Transverse colon (tissue), 4 donors: ENCODE measurements around the gene ESYT2. TPM values are rescaled to one million over a fixed set of nuclear protein-coding genes. Genes with fewer than 3 reads are reported as not detected.

Experiments used
- DNase-seq: peaks from one replicate; pipeline ENCODE4 v3.0.0-alpha.2; 2019
- H3K27ac ChIP-seq, 4 donors: fragments of 200-600 bp; sonication (generic); 2 replicates each; pipeline ENCODE4 v1.5.1; 2016 to 2018; ENCODE audit warnings: inconsistent platforms in 4 of 4
- H3K27me3 ChIP-seq: fragments of 200-600 bp; sonication (generic); 2 replicates; pipeline ENCODE4 v1.5.1; 2017; ENCODE audit warnings: inconsistent platforms
- H3K36me3 ChIP-seq, 4 donors: fragments of 200-600 bp; sonication (generic); 2 replicates each; pipeline ENCODE4 v1.5.1; 2017 to 2019; ENCODE audit warnings: inconsistent platforms in 4 of 4
- H3K4me1 ChIP-seq, 4 donors: fragments of 200-600 bp; sonication (generic); 2 replicates each; pipeline ENCODE4 v1.5.1; 2017 to 2020; ENCODE audit warnings: inconsistent platforms in 4 of 4
- H3K4me3 ChIP-seq, 4 donors: fragments of 200-600 bp; sonication (generic); 1 replicate in 1 of 4; 2 replicates in 3 of 4; pipeline versions ENCODE4 v1.5.1 to v1.6.1; 2017 to 2019; ENCODE audit warnings: inconsistent platforms in 4 of 4
- H3K9me3 ChIP-seq, 2 donors: fragments of 200-600 bp; sonication (generic); 2 replicates each; pipeline ENCODE4 v1.5.1; 2017 to 2019; ENCODE audit warnings: inconsistent platforms in 2 of 2
- CTCF ChIP-seq, 5 experiments: fragments of 200-600 bp in 3 of 5; fragments of 450-650 bp in 2 of 5; sonication (generic) in 3 of 5; IDR thresholded peaks; 1 replicate in 2 of 5; 2 replicates in 3 of 5; pipeline ENCODE4 v1.5.1; 2016 to 2017; ENCODE audit warnings: antibody characterized with exemption in 5 of 5, inconsistent platforms in 3 of 5, mild to moderate bottlenecking in 2 of 5, moderate library complexity in 1 of 5
- EP300 ChIP-seq: sonication (generic); formaldehyde crosslinking; IDR thresholded peaks from one replicate; pipeline ENCODE4 v1.6.1; 2017; ENCODE audit warnings: antibody characterized with exemption, low read depth
- POLR2A ChIP-seq: fragments of 450-650 bp; IDR thresholded peaks from one replicate; pipeline ENCODE4 v1.6.1; 2016; ENCODE audit warnings: antibody characterized with exemption, mild to moderate bottlenecking, moderate library complexity
- POLR2AphosphoS5 ChIP-seq, 3 donors: sonication (generic); formaldehyde crosslinking; IDR thresholded peaks; one replicate each; pipeline ENCODE4 v1.6.1; 2016; ENCODE audit warnings: antibody characterized with exemption in 3 of 3
- WGBS, 2 donors: methylation state at CpG; one replicate each; pipeline ENCODE4 v1.1.5; 2018; ENCODE audit warnings: low coverage in 1 of 2; 5-methylcytosine and 5-hydroxymethylcytosine counted together
- in situ Hi-C, 4 donors: fragments of 200-750 bp; cut with MboI; loops; one replicate each; pipeline versions ENCODE4 v1.15.0 to v1.15.1; 2017; ENCODE audit warnings: low sequenced_read_pairs in 3 of 4, low pct_ligation_motif_present in 1 of 4, low pct_unique_long_range_greater_than_20kb in 1 of 4
- intact Hi-C: fragments of 100-400 bp; cut with DNase I; formaldehyde crosslinking; loops from one replicate; pipeline ENCODE4 v1.15.1; 2023; ENCODE audit warnings: low total_unique reads
- total RNA-seq, 4 donors: library from RNA; depleted of rRNA; stranded (reverse); fragments of >200 nt; gene quantifications; one replicate each; pipeline ENCODE4 v1.1.0, GENCODE V29; 2016

ESYT2 gene
- total RNA-seq, 4 donors from 2014 or later = 78.6 to 113 (median 87.3) TPM

GRCh38 chr7:158740657-158741293, 88.5 kb downstream of the ESYT2 start:
- 62 to 85% methylated on average over 5 to 16 of the region's 16 CpGs for WGBS, 2 donors
- TF ChIP-seq POLR2A (no peak), POLR2AphosphoS5 (IDR thresholded peaks at IDR 0.05) (peak in 1 of 3 donors; percentile 32)
- in situ Hi-C loops = no loop called here
- peaks cover 0 to 61% (median 25%) of the 10 kb centered on the region in 4 donors for H3K36me3 ChIP-seq
- no peaks in the 10 kb centered on the region for H3K9me3 ChIP-seq
- no peaks in the 10 kb centered on the region for H3K27me3 ChIP-seq
- H3K27ac ChIP-seq = peak overlapping the region; percentile 45 to 63 (median 47)
- no peak overlapping the region for H3K4me3 ChIP-seq
- peaks cover 0 to 12% (median 6%) of the 10 kb centered on the region in 4 donors for H3K4me1 ChIP-seq
- DNase-seq = no peak
- intact Hi-C loops = no loop called here

- TF ChIP-seq POLR2A (no peak), EP300 (no peak), CTCF (IDR thresholded peaks at IDR 0.05) (no peak), POLR2AphosphoS5 (IDR thresholded peaks at IDR 0.05) (no peak)
- in situ Hi-C loops (no loop called here), intact Hi-C loops (no loop called here)
- Histone ChIP-seq H3K36me3 (peaks cover 0 to 55% (median 26%) of the 10 kb centered on the region in 4 donors), H3K4me3 (no peak overlapping the region), H3K27ac (peak overlapping the region; percentile 18 to 63 (median 34)), H3K9me3 (no peaks in the 10 kb centered on the region), H3K4me1 (peaks cover 0 to 12% (median 6%) of the 10 kb centered on the region in 4 donors), H3K27me3 (no peaks in the 10 kb centered on the region)
- DNase-seq = peak; percentile 17
- 63 to 67% methylated on average over 1 to 15 of the region's 15 CpGs for WGBS, 2 donors
Measured at GRCh38 chr7:158740013-158740656, 89.2 kb downstream of the ESYT2 start.

GRCh38 chr7:158738841-158739240, 90.5 kb downstream of the ESYT2 start:
- Histone ChIP-seq H3K4me1 (peaks cover 0 to 12% (median 6%) of the 10 kb centered on the region in 4 donors), H3K27me3 (no peaks in the 10 kb centered on the region), H3K27ac (no peak overlapping the region), H3K4me3 (no peak overlapping the region), H3K9me3 (no peaks in the 10 kb centered on the region), H3K36me3 (peaks cover 0 to 63% (median 31%) of the 10 kb centered on the region in 4 donors)
- TF ChIP-seq CTCF (IDR thresholded peaks at IDR 0.05) = no peak
- no peak for TF ChIP-seq EP300
- TF ChIP-seq POLR2A = no peak
- no peak for TF ChIP-seq POLR2AphosphoS5 (IDR thresholded peaks at IDR 0.05)
- intact Hi-C loops (no loop called here), in situ Hi-C loops (no loop called here)
- DNase-seq = no peak
- WGBS, 2 donors = 88 to 94% methylated on average over 7 to 15 of the region's 15 CpGs

GRCh38 chr7:158737064-158737695, 92.1 kb downstream of the ESYT2 start:
- peaks cover 0 to 12% (median 6%) of the 10 kb centered on the region in 4 donors for H3K4me1 ChIP-seq
- H3K4me3 ChIP-seq = no peak overlapping the region
- H3K36me3 ChIP-seq = peaks cover 0 to 65% (median 27%) of the 10 kb centered on the region in 4 donors
- no peaks in the 10 kb centered on the region for H3K9me3 ChIP-seq
- no peak overlapping the region for H3K27ac ChIP-seq
- TF ChIP-seq EP300 = no peak
- TF ChIP-seq POLR2AphosphoS5 (IDR thresholded peaks at IDR 0.05) = no peak
- TF ChIP-seq POLR2A = no peak
- no peak for TF ChIP-seq CTCF (IDR thresholded peaks at IDR 0.05)
- no peaks in the 10 kb centered on the region for H3K27me3 ChIP-seq
- intact Hi-C loops (no loop called here), in situ Hi-C loops (no loop called here)
- no peak for DNase-seq
- WGBS, 2 donors = 89 to 92% methylated on average over 8 to 19 of the region's 19 CpGs
